ENCODE data around the gene CEACAM19.

Gene CEACAM19

DNA sequence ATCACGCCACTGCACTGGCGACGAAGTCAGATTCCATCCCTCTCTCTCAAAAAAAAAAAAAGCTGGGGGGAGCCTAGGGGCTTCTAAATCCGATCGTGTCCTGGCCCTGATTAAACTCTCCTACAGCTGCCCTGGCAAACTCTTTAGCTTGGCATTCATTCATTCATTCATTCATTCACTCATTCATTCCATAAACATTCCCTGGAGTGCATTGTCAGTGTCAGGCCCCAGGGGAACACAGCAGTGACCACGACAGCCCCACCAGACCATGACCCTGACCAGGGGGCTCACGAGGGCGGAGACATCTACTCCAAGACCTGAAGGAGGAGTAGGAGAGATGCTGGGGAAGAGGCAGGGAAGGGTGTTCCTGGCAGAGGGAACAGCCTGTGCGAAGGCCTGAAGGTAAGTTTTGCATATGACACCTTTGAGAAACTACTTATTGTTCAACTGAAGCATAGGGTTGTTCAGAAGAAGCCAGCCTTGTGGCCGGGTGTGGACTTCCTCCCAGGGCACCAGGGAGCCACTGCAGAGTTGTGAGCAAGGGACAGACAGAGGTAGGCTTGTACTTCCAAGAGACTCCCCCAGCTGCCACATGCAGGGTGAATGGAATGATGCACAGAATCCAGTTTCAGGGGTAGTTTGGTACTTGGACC is 52.1 kb downstream of the CEACAM19 start:
- DNase-seq (ENCODE audit: low read depth), result no peak

DNA sequence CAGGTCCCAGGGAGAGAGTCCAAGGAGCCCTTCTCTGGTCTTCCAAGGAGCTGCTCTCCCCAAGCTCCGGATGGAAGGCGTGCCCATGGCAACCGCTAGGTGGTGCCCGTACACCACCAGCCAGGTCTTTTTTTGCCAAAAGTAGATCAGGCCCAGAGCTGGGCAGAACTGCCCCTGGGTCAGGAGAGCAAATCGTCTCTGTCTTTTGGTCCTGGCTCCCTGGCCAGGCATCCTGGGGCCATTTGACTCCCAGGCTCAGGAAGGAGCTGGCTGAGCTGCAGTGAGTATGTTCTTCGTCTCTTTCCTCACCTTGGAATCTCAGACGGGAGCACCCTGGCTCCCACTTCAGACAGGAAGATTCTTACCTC is 52.7 kb downstream of the CEACAM19 start:
- DNase-seq (ENCODE audit: low read depth), result peak; percentile 66

DNA sequence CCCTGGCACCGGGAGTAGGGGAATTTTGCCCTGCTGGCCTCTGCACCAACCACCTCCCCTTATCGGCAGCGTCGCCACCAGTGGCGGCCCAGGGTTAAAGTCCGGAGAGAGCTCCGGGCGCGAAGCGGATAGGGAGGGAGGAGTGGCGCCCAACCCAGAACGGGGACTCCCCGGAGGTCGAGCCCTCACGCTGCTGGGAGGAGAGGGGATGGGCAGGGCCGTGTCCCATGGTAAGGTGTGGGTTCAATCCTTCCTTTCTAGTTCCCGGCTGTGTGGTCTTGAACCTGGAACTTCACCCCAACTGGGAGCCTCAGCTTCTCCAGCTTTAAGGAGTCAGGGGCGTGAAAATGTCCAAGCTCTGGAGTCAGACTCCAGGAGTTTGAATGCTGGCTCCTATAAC is 54.0 kb downstream of the CEACAM19 start:
- no peak for DNase-seq (ENCODE audit: low read depth)

DNA sequence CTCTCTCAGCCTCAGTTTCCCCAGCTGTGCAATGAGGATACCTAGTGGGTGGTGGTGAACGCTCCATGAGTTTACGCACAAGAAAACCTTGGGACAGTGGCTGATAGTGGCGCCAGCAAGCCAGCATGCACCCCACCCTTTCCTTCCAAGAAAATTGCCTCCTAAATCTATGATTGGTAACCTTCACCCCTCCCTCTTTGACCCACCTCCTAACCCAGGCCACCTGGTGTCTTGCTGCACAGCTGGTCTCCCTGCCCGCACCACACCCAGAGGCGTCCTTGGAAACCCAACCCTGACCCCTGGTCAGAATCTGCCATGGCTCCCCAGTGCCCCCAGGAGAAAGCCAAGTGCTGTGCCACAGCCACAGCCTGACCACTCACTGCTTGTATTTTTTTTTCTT is 54.4 kb downstream of the CEACAM19 start:
- no peak for DNase-seq (ENCODE audit: low read depth)

DNA sequence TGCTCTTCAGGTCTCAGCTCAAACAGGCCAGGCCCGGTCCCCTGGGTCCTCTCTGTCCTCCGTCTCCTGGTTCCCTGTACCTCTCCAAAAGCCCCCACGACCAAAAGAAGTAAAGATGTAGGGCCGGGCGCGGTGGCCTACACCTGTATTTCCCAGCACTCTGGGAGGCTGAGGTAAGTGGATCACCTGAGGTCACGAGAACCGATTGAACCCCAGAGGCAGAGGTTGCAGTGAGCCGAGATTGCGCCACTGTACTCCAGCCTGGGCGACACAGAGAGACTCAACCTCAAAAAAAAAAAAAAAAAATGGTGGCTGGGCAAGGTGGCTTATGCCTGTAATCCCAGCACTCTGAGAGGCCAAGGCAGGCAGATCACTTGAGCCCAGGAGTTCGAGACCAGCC is 55.2 kb downstream of the CEACAM19 start:
- no peak for DNase-seq (ENCODE audit: low read depth)

DNA sequence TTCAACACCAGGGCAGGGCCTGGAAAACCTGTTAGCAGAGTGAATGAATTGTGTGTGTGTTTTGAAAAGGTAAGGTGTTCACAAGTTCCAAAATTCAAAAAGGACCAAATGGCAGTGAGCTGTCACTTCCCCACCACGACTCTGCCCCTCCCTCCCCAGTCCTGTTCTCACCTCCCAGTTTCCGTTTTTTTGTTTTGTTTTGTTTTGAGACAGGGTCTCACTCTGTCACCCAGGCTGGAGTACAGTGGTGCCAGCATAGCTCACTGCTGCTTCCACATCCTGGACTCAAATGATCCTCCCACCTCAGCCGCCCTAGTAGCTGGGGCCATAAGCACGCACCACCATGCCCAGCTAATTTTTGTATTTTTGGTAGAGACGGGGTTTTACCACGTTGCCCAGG is 56.9 kb downstream of the CEACAM19 start:
- DNase-seq (ENCODE audit: low read depth), result no peak

DNA sequence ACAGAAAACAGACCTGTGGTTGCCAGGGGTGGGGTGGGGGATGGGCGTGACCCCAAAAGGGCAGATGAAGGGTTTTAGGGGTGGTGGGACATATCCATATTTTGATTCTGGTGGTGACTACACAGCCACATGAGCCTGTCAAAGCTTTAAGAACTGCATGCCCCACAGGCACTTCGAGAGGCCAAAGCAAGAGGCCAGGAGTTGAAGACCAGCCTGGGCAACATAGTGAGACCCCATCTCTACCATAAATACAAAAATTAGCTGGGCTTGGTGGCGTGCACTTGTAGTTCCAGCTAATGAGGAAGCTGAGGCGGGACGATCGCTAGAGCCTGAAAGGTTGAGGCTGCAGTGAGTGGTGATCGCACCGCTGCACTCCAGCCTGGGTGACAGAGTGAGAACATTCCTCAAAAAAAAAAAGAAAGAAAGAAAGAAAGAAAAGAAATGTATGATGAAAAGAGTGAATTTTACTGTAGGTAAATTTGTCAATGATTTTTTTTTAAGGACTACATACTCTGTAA is 58.3 kb downstream of the CEACAM19 start:
- DNase-seq (ENCODE audit: low read depth), result no peak

DNA sequence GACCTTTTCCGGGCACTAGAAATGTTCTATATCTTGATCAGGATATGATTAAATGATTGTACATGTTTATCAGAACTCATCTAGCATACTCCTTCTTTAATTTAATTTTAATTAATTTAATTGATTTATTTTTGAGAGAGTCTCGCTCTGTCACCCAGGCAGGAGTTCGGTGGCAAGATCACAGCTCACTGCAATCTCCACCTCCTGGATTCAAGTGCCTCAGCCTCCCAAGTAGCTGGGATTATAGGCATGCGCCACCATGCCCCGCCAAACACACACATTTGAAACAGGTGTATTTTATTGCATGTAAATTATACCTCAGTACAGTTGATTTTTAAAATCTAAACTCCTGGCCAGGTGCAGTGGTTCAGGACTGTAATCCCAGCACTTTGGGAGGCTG is 59.8 kb downstream of the CEACAM19 start:
- no peak for DNase-seq (ENCODE audit: low read depth)

DNA sequence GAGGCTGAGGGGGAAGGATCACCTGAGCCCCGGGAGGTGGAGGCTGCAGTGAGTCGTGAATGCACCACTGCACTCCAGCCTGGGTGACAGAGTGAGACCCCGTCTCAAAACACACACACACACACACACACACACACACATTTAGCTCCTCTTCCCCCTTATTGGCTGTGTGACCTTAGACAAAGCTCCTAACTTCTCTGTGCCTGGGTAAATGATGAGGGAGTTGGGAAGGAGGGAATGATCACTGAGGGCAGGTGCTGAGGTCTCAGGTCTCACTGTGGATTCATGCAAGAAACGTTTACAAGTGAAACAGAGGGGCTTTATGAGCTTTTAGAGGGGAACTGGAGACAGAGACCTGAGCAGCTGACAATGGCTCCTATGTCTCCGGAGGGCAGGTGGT is 60.3 kb downstream of the CEACAM19 start:
- no peak for DNase-seq (ENCODE audit: low read depth)

DNA sequence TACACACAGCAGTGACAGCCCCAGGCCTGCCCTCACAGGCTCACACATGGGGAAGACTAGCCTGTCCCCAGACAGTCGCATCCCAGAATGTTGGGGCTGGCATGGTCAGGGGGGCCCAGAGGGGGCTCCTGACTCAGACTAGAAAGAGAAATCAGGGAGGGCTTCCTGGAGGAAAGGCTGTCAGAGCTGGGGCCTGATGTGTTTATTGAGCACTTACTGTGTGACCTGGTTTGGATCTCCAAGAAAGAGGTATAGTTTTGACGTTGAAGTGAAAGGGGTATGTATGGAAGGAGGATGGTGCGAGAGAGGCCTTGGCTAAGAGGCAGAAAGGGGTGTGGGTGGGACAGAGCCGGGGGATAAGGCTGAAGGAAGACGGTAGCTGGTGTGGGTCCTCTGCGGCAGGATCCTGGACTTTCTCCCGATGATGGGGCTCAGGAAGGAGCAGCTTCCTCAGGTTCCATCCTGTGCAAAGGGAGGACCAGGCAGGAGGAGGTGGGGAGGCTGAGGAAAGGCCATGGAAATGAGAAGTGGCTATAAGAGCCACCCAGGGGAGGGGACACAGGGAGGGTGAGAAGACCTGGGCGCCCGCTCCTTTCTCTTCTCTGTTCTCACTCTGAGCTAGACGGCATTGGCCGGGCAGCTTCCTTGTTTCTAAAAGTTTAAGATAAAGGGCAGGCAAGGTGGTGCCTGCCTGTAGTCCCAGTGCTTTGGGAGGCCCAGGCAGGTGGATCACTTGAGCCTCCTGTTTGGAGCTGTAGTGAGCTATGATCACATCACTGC is 61.1 kb downstream of the CEACAM19 start:
- no peak for DNase-seq (ENCODE audit: low read depth)
